OCI-LY7 (cell line): ENCODE results near the gene NAA60. TPM values are rescaled to one million over a fixed set of nuclear protein-coding genes. Genes with fewer than 3 reads are reported as not detected.

Experiments
- BruUV-seq: library from RNA; stranded (reverse); fragments of 400-500 nt; replicated peaks from 2 replicates; lab custom pipeline; 2021; lab: Mats Ljungman, UMichigan
- CTCF ChIA-PET: fragments of 300-600 bp; sonication (Branson Sonifier 250); formaldehyde crosslinking; loops from one replicate; lab custom pipeline; 2022; ENCODE audit warnings: antibody characterized with exemption; ENCODE audit not compliant: unreplicated experiment; lab: Charles Lee
- POLR2A ChIA-PET: fragments of 300-600 bp; sonication (Branson Sonifier 250); formaldehyde crosslinking; loops from one replicate; lab custom pipeline; 2022; ENCODE audit warnings: antibody characterized with exemption; lab: Charles Lee
- DNase-seq: peaks from one replicate; pipeline ENCODE4 v3.0.0-alpha.2; 2015; ENCODE audit warnings: low spot score
- H2AFZ ChIP-seq: fragments of 200-600 bp; sonication (generic), shearing (Covaris generic); 2 replicates; pipeline ENCODE4 v1.6.1; 2014; ENCODE audit warnings: mild to moderate bottlenecking, antibody characterized with exemption, low read length, moderate library complexity
- H3K27ac ChIP-seq: fragments of 200-600 bp; sonication (generic); 2 replicates; pipeline ENCODE4 v1.5.1; 2014; ENCODE audit warnings: mixed run types, low read depth, mild to moderate bottlenecking, moderate library complexity, low read length, inconsistent platforms; ENCODE audit not compliant: poor library complexity, severe bottlenecking
- H3K36me3 ChIP-seq: fragments of 200-600 bp; sonication (generic); 2 replicates; pipeline ENCODE4 v1.6.1; 2014; ENCODE audit warnings: mild to moderate bottlenecking, antibody characterized with exemption, low read length, moderate library complexity, mixed read lengths; ENCODE audit not compliant: insufficient read depth
- H3K4me1 ChIP-seq: fragments of 200-600 bp; sonication (generic); 2 replicates; pipeline ENCODE4 v1.5.1; 2014; ENCODE audit warnings: mild to moderate bottlenecking, low read length; ENCODE audit not compliant: insufficient read depth, poor library complexity, severe bottlenecking
- H3K4me2 ChIP-seq: fragments of 200-600 bp; sonication (generic); 2 replicates; pipeline ENCODE4 v1.6.1; 2014; ENCODE audit warnings: mild to moderate bottlenecking, low read length
- H3K4me3 ChIP-seq: fragments of 200-600 bp; sonication (generic); 2 replicates; pipeline ENCODE4 v1.5.1; 2014; ENCODE audit warnings: mild to moderate bottlenecking, low read depth, low read length; ENCODE audit not compliant: poor library complexity, severe bottlenecking
- H3K79me2 ChIP-seq: fragments of 200-600 bp; sonication (generic); 2 replicates; pipeline ENCODE4 v1.6.1; 2016; ENCODE audit warnings: low read depth, mild to moderate bottlenecking, low read length, moderate library complexity, mixed read lengths; ENCODE audit not compliant: insufficient read depth
- H3K9me2 ChIP-seq: fragments of 200-600 bp; sonication (generic); 2 replicates; pipeline ENCODE4 v1.6.1; 2016; ENCODE audit warnings: mild to moderate bottlenecking, low read length, mixed read lengths; ENCODE audit not compliant: insufficient read depth
- H3K9me3 ChIP-seq: fragments of 200-600 bp; sonication (generic); 2 replicates; pipeline ENCODE4 v1.6.1; 2014; ENCODE audit warnings: mild to moderate bottlenecking, mixed run types, low read length, mixed read lengths
- H4K20me1 ChIP-seq: fragments of 200-600 bp; sonication (generic); 2 replicates; pipeline ENCODE4 v1.6.1; 2014; ENCODE audit warnings: mild to moderate bottlenecking, antibody characterized with exemption, low read length, moderate library complexity, mixed read lengths; ENCODE audit not compliant: insufficient read depth
- EZH2phosphoT487 ChIP-seq: fragments of 200-600 bp; sonication (generic); IDR thresholded peaks from 2 replicates; pipeline ENCODE4 v1.6.1; 2018; ENCODE audit warnings: low read depth, borderline replicate concordance, mild to moderate bottlenecking, mixed run types, antibody characterized with exemption, low read length, moderate library complexity, mixed read lengths
- intact Hi-C: fragments of 100-400 bp; cut with micrococcal nuclease; formaldehyde crosslinking; loops from one replicate; pipeline ENCODE4 v1.10.0; 2022; ENCODE audit not compliant: unreplicated experiment
- microRNA-seq: library from miRNA; unstranded; fragments of <30 nt; microRNA quantifications from one replicate; pipeline ENCODE4 v1.2.0, GENCODE V29; 2022; ENCODE audit warnings: borderline replicate concordance
- small RNA-seq: library from RNA; depleted of rRNA; stranded (forward); fragments of <200 nt; gene quantifications from one replicate; pipeline ENCODE3, GENCODE V24; 2014
- total RNA-seq, 2 experiments: library from RNA; depleted of rRNA in 1 of 2; stranded (reverse); fragments of >200 nt in 1 of 2; shearing (Covaris generic) in 1 of 2; gene quantifications; 2 replicates each; pipeline ENCODE4 v1.2.3, GENCODE V29; 2014 to 2022
- TF ChIP-seq, protein P1 (sequence below): fragments of 200-600 bp; sonication (generic); conservative IDR thresholded peaks from 2 replicates; pipeline ENCODE4 v1.5.1; 2014; ENCODE audit warnings: mild to moderate bottlenecking, antibody characterized with exemption, low read length, moderate library complexity, mixed read lengths

NAA60 gene
- total RNA-seq, 2 experiments from 2014 or later: 24.8 to 40.1 TPM

GRCh38 chr16:3534126-3534525, 90.6 kb downstream of the NAA60 start:
- no peak overlapping the region for H3K27ac ChIP-seq
- H3K36me3 ChIP-seq: peaks cover 10% of the 10 kb centered on the region
- no peaks in the 10 kb centered on the region for H3K79me2 ChIP-seq
- CTCF ChIA-PET: no interaction called here
- H3K4me2 ChIP-seq: no peak overlapping the region
- H3K4me3 ChIP-seq: no peak overlapping the region
- intact Hi-C loops: no loop called here
- POLR2A ChIA-PET: no interaction called here
- H3K4me1 ChIP-seq: no peaks in the 10 kb centered on the region
- no peak overlapping the region for H2AFZ ChIP-seq
- H3K9me3 ChIP-seq: no peaks in the 10 kb centered on the region
- no TSS peak for BruUV-seq
- H4K20me1 ChIP-seq: no peaks in the 10 kb centered on the region
- H3K9me2 ChIP-seq: no peaks in the 10 kb centered on the region
- TF ChIP-seq, protein P1, sequence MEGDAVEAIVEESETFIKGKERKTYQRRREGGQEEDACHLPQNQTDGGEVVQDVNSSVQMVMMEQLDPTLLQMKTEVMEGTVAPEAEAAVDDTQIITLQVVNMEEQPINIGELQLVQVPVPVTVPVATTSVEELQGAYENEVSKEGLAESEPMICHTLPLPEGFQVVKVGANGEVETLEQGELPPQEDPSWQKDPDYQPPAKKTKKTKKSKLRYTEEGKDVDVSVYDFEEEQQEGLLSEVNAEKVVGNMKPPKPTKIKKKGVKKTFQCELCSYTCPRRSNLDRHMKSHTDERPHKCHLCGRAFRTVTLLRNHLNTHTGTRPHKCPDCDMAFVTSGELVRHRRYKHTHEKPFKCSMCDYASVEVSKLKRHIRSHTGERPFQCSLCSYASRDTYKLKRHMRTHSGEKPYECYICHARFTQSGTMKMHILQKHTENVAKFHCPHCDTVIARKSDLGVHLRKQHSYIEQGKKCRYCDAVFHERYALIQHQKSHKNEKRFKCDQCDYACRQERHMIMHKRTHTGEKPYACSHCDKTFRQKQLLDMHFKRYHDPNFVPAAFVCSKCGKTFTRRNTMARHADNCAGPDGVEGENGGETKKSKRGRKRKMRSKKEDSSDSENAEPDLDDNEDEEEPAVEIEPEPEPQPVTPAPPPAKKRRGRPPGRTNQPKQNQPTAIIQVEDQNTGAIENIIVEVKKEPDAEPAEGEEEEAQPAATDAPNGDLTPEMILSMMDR: no peak
- TF ChIP-seq EZH2phosphoT487: no peak
- no peak for DNase-seq

GRCh38 chr16:3536271-3536731, 92.8 kb downstream of the NAA60 start:
- no peaks in the 10 kb centered on the region for H3K79me2 ChIP-seq
- TF ChIP-seq, protein P1: no peak
- TF ChIP-seq EZH2phosphoT487: no peak
- POLR2A ChIA-PET: interaction anchor here (0.6 kb wide), 1 partner anchor 144 kb away, joined by 3 read pairs; no protein-coding TSS in a partner anchor
- H3K27ac ChIP-seq: no peak overlapping the region
- intact Hi-C loops: no loop called here
- H3K4me1 ChIP-seq: no peaks in the 10 kb centered on the region
- H3K4me3 ChIP-seq: no peak overlapping the region
- no peak for DNase-seq
- no peak overlapping the region for H3K4me2 ChIP-seq
- CTCF ChIA-PET: no interaction called here
- no TSS peak for BruUV-seq
- H3K9me2 ChIP-seq: no peaks in the 10 kb centered on the region
- no peak overlapping the region for H2AFZ ChIP-seq
- H3K9me3 ChIP-seq: no peaks in the 10 kb centered on the region
- peaks cover 32% of the 10 kb centered on the region for H3K36me3 ChIP-seq
- no peaks in the 10 kb centered on the region for H4K20me1 ChIP-seq

Small RNAs within 50 kb of the gene (microRNA-seq; reads per million reads assigned to microRNA genes)
- not detected for gene MIR6126

Small RNAs within 50 kb of the gene (small RNA-seq; reads per million reads assigned to genes)
- not detected for gene MIR6126

Other genes with a start within 250 kb of the NAA60 start
- gene ZNF200, start 208.5 kb upstream of the NAA60 start, total RNA-seq (2014; rRNA removed; shearing (Covaris generic)): 19.8 and 26.2 TPM in 2 replicates
- gene ZNF200, start 208.5 kb upstream of the NAA60 start, total RNA-seq (2022): 13.9 TPM in 2 replicates
- gene MEFV, start 187.0 kb upstream of the NAA60 start, total RNA-seq (2014; rRNA removed; shearing (Covaris generic)): 0.57 TPM in 1 of 2 replicates, not detected in the other
- 0.27 TPM in 1 of 2 replicates, not detected in the other for gene MEFV, start 187.0 kb upstream of the NAA60 start, total RNA-seq (2022)
- gene ZNF263, start 160.2 kb upstream of the NAA60 start, total RNA-seq (2014; rRNA removed; shearing (Covaris generic)): 65.2 and 65.9 TPM in 2 replicates
- 27.6 and 27.9 TPM in 2 replicates for gene ZNF263, start 160.2 kb upstream of the NAA60 start, total RNA-seq (2022)
- 0.03 and 0.10 TPM in 2 replicates for gene TIGD7, start 138.2 kb upstream of the NAA60 start, total RNA-seq (2014; rRNA removed; shearing (Covaris generic))
- 5.1 TPM in 2 replicates for gene TIGD7, start 138.2 kb upstream of the NAA60 start, total RNA-seq (2022)
- 1.4 and 2.6 TPM in 2 replicates for gene ZNF75A, start 138.2 kb upstream of the NAA60 start, total RNA-seq (2014; rRNA removed; shearing (Covaris generic))
- 18.9 and 23.0 TPM in 2 replicates for gene ZNF75A, start 138.2 kb upstream of the NAA60 start, total RNA-seq (2022)
- 0.09 and 0.10 TPM in 2 replicates for gene OR2C1, start 87.8 kb upstream of the NAA60 start, total RNA-seq (2014; rRNA removed; shearing (Covaris generic))
- not detected in 2 replicates for gene OR2C1, start 87.8 kb upstream of the NAA60 start, total RNA-seq (2022)
- 19.4 and 22.5 TPM in 2 replicates for gene ZSCAN32, start 42.7 kb upstream of the NAA60 start, total RNA-seq (2014; rRNA removed; shearing (Covaris generic))
- gene ZSCAN32, start 42.7 kb upstream of the NAA60 start, total RNA-seq (2022): 17.0 and 22.9 TPM in 2 replicates
- gene ZNF174, start 42.5 kb upstream of the NAA60 start, total RNA-seq (2014; rRNA removed; shearing (Covaris generic)): 21.1 and 23.3 TPM in 2 replicates
- 20.6 and 21.7 TPM in 2 replicates for gene ZNF174, start 42.5 kb upstream of the NAA60 start, total RNA-seq (2022)
- 1.2 and 1.9 TPM in 2 replicates for gene ZNF597, start 176 bp upstream of the NAA60 start, total RNA-seq (2014; rRNA removed; shearing (Covaris generic))
- gene ZNF597, start 176 bp upstream of the NAA60 start, total RNA-seq (2022): 1.9 and 2.1 TPM in 2 replicates
- gene C16orf90, start 51.8 kb downstream of the NAA60 start, total RNA-seq (2014; rRNA removed; shearing (Covaris generic)): not detected in 2 replicates
- gene C16orf90, start 51.8 kb downstream of the NAA60 start, total RNA-seq (2022): not detected in 2 replicates
- 7.6 and 8.9 TPM in 2 replicates for gene CLUAP1, start 57.3 kb downstream of the NAA60 start, total RNA-seq (2014; rRNA removed; shearing (Covaris generic))
- 7.7 and 7.8 TPM in 2 replicates for gene CLUAP1, start 57.3 kb downstream of the NAA60 start, total RNA-seq (2022)
- gene NLRC3, start 133.7 kb downstream of the NAA60 start, total RNA-seq (2014; rRNA removed; shearing (Covaris generic)): 42.7 and 50.6 TPM in 2 replicates
- gene NLRC3, start 133.7 kb downstream of the NAA60 start, total RNA-seq (2022): 59.4 and 74.0 TPM in 2 replicates
- 13.2 and 13.7 TPM in 2 replicates for gene SLX4, start 167.9 kb downstream of the NAA60 start, total RNA-seq (2014; rRNA removed; shearing (Covaris generic))
- gene SLX4, start 167.9 kb downstream of the NAA60 start, total RNA-seq (2022): 35.7 and 40.0 TPM in 2 replicates
- 38.3 and 45.5 TPM in 2 replicates for gene DNASE1, start 211.0 kb downstream of the NAA60 start, total RNA-seq (2014; rRNA removed; shearing (Covaris generic))
- gene DNASE1, start 211.0 kb downstream of the NAA60 start, total RNA-seq (2022): 75.4 and 84.8 TPM in 2 replicates